ENCODE results near the gene MYO16. TPM values are rescaled to one million over a fixed set of nuclear protein-coding genes. Genes with fewer than 3 reads are reported as not detected.

Gene MYO16
- total RNA-seq, 4 donors from 2014 or later, result under 0.01 to 0.21 TPM; not detected in 2

DNA sequence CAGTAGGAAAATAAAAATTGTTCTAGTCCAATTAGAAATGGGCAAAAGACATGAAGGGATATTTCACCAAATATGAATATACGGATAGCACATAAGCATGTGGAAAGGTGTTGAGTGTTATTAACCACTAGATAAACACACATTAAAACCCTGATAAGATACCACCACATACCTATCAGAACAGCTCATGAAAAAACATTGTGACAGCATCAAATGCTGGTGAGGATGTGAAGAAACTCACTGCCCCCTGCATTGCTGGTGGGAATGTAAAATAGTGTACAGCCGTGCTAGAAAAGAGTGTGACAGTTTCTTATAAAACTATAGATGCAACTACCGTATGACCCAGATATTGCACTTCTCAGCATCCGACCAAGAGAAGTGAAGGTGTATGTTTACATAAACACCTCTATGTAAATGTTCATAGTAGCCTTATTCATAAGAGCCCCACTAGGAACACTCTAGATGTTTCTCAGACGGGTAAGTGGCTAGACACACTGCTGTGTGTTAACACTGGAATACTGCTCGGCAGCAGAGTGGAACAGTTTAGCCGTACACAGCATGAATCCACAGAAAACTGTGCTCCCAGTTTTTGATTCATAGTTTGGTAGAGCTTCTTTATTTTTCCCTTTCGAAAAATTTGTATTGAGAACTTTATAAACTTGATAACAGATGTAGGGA, 321.1 kb downstream of the MYO16 start:
- no peaks in the 10 kb centered on the region for H3K36me3 ChIP-seq
- 90 to 94% methylated on average over 8 of the region's 8 CpGs for WGBS, 2 donors
- H3K9me3 ChIP-seq, result no peaks in the 10 kb centered on the region
- DNase-seq (ENCODE audit: low spot score in 2 of 2), result no peak
- no peaks in the 10 kb centered on the region for H3K27me3 ChIP-seq
- no peak overlapping the region for H3K27ac ChIP-seq
- peaks cover 0 to 20% (median 0%) of the 10 kb centered on the region in 4 donors for H3K4me1 ChIP-seq
- TF ChIP-seq CTCF (IDR thresholded peaks at IDR 0.05) (no peak), POLR2A (IDR thresholded peaks at IDR 0.05) (no peak), EP300 (IDR thresholded peaks at IDR 0.05) (no peak)
- no peak overlapping the region for H3K4me3 ChIP-seq

- no peak for DNase-seq (ENCODE audit: low spot score in 2 of 2)
- Histone ChIP-seq H3K27ac (no peak overlapping the region), H3K4me1 (peaks cover 0 to 6% (median 0%) of the 10 kb centered on the region in 4 donors), H3K36me3 (no peaks in the 10 kb centered on the region), H3K27me3 (no peaks in the 10 kb centered on the region), H3K9me3 (no peaks in the 10 kb centered on the region), H3K4me3 (no peak overlapping the region)
- 80 to 86% methylated on average over 5 of the region's 5 CpGs for WGBS, 2 donors
- no peak for TF ChIP-seq CTCF (IDR thresholded peaks at IDR 0.05)
- TF ChIP-seq EP300 (IDR thresholded peaks at IDR 0.05), result no peak
- no peak for TF ChIP-seq POLR2A (IDR thresholded peaks at IDR 0.05)
Measured at GRCh38 chr13:108955741-108956140, 326.3 kb downstream of the MYO16 start.

GRCh38 chr13:108957369-108958012, 328.1 kb downstream of the MYO16 start:
- Histone ChIP-seq H3K27ac (no peak overlapping the region), H3K27me3 (no peaks in the 10 kb centered on the region), H3K36me3 (no peaks in the 10 kb centered on the region), H3K9me3 (no peaks in the 10 kb centered on the region), H3K4me3 (no peak overlapping the region), H3K4me1 (peaks cover 0 to 16% (median 0%) of the 10 kb centered on the region in 4 donors)
- TF ChIP-seq EP300 (IDR thresholded peaks at IDR 0.05) (no peak), POLR2A (IDR thresholded peaks at IDR 0.05) (no peak), CTCF (IDR thresholded peaks at IDR 0.05) (no peak)
- WGBS, 2 donors, result 46 to 47% methylated on average over 11 of the region's 11 CpGs
- peak in 1 of 2 donors; percentile 27 for DNase-seq (ENCODE audit: low spot score in 2 of 2)

DNA sequence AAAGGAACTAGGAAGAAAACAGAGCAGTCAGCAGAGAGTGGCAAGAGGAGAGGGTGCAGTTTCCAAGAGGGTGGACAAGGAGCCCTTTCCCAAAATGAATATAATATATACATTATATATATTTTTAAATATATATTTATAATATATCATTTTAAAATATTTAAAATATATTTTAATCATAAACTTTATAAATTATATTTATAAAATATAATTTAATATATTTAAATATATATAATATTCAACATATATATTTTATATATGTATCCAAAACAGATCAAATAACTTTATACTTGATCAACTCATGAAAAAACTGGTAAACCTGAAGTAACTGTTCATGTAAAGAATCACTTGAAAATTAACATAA, 328.6 kb downstream of the MYO16 start:
- Histone ChIP-seq H3K4me1 (peaks cover 0 to 16% (median 0%) of the 10 kb centered on the region in 4 donors), H3K9me3 (no peaks in the 10 kb centered on the region), H3K27me3 (no peaks in the 10 kb centered on the region), H3K36me3 (no peaks in the 10 kb centered on the region), H3K4me3 (no peak overlapping the region), H3K27ac (no peak overlapping the region)
- no peak for DNase-seq (ENCODE audit: low spot score in 2 of 2)
- TF ChIP-seq EP300 (IDR thresholded peaks at IDR 0.05), result no peak
- no peak for TF ChIP-seq CTCF (IDR thresholded peaks at IDR 0.05)
- no peak for TF ChIP-seq POLR2A (IDR thresholded peaks at IDR 0.05)

GRCh38 chr13:108959234-108959633, 329.8 kb downstream of the MYO16 start:
- H3K9me3 ChIP-seq, result no peaks in the 10 kb centered on the region
- no peak overlapping the region for H3K4me3 ChIP-seq
- no peaks in the 10 kb centered on the region for H3K27me3 ChIP-seq
- TF ChIP-seq POLR2A (IDR thresholded peaks at IDR 0.05) (no peak), EP300 (IDR thresholded peaks at IDR 0.05) (no peak), CTCF (IDR thresholded peaks at IDR 0.05) (no peak)
- peaks cover 0 to 16% (median 0%) of the 10 kb centered on the region in 4 donors for H3K4me1 ChIP-seq
- H3K36me3 ChIP-seq, result no peaks in the 10 kb centered on the region
- no peak for DNase-seq (ENCODE audit: low spot score in 2 of 2)
- peak overlapping the region in 1 of 4 donors; percentile 2 for H3K27ac ChIP-seq

Measured in tibial nerve (tissue), 4 donors.